GM23248 (cell line): ENCODE results near the gene INCENP.

Experiments used
- EZH2 ChIP-seq: fragments of 200-600 bp; sonication (generic); IDR thresholded peaks from 2 replicates; pipeline ENCODE4 v1.6.1; 2018; ENCODE audit warnings: antibody characterized with exemption, mild to moderate bottlenecking; ENCODE audit not compliant: insufficient read depth, poor library complexity, severe bottlenecking
- EZH2phosphoT487 ChIP-seq: fragments of 200-600 bp; sonication (generic); IDR thresholded peaks from 2 replicates; pipeline ENCODE4 v1.6.1; 2018; ENCODE audit warnings: antibody characterized with exemption, moderate library complexity, mild to moderate bottlenecking, low read depth; ENCODE audit not compliant: insufficient read depth

DNA sequence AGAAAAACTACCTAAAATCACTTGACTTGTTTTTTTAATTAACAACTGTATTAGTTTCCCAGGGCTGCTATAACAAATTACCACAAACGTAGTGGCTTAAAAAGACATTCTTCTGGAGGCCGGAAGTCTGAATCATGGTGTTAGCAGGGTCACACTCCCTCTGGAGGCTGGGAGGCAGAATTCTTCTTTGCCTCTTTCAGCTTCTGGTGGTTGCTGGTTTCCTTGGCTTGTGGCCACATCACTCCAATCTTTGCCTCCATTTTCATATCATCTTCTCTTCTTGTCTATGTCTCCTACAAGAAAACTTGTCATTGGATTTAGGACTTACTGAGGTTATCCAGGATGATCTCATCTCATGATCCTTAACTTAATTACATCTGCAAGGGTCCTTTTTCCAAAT lies 7.4 kb upstream of the INCENP start:
- no peak for TF ChIP-seq EZH2
- no peak for TF ChIP-seq EZH2phosphoT487
